Measurements from ENCODE around the gene KIRREL3.

KIRREL3 gene

GRCh38 chr11:127000291-127000968 lies at the start of gene KIRREL3:
TSS of gene KIRREL3 (minus strand) at chr11:127000770.
- DNase-seq (ENCODE audit: low spot score) = no peak

- no peak for DNase-seq (ENCODE audit: low spot score)
These were observed 49.6 kb upstream of the KIRREL3 start for GRCh38 chr11:127050186-127050585.

GRCh38 chr11:127049486-127049885 lies 48.9 kb upstream of the KIRREL3 start:
- DNase-seq (ENCODE audit: low spot score) = no peak

GRCh38 chr11:127044535-127044934 lies 44.0 kb upstream of the KIRREL3 start:
- DNase-seq (ENCODE audit: low spot score) = no peak

DNA sequence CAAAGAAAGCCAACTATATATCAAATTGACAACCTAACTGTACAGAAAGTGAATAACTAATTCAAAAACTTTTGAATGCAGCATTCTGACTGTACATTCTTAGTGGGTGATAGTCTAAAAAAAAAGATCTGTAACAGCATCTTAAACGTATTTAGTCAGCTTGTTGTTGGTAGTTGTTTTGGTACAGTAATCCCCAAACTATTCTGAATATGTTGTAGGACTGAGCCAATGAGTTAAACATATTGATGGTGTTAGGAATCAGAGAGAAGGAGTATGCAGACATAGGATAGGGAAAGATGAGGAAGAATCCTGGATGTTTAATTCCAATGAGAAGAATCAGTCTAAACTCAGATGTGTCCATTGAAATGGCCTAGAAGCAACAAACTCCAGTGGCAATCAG lies 41.9 kb upstream of the KIRREL3 start:
- DNase-seq (ENCODE audit: low spot score) = no peak

DNA sequence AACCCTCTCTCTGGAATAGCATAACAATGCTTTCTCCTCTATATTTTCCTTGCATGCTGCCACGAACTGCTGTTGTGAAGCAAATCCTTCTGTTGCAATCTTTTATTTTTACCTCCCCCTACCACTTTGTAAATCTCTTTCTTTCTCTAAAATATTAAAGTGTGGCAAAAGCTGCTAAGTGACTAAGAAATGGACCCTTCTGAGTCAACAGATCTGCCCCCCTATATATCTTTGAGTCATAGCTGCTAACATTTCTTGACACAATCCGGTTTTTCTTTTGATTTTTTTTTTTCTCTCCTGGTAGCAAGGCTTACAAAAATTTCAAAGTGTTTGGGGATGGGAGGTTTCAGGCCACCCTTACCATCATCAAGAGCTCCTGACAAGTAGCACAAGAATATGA lies 39.0 kb upstream of the KIRREL3 start:
- DNase-seq (ENCODE audit: low spot score) = no peak

DNA sequence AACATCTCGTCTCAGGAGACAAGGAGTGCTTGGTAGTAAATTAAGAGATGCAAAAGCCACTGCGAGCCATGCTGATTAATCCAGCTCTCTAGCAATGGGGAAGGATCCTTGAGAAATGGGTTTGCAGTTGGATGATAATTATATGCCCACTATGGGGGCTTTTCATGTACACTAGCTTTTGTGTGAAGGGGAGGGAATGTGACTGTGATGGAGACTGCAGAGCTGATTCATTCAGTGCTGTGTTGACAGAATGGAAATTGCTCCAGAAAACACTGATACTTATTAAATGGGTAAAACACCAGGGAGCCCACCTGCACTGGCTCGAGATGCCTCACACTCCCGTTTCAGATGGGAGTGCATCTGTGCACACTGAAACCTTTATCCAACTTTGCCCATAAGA lies 37.0 kb upstream of the KIRREL3 start:
- DNase-seq (ENCODE audit: low spot score) = no peak

DNA sequence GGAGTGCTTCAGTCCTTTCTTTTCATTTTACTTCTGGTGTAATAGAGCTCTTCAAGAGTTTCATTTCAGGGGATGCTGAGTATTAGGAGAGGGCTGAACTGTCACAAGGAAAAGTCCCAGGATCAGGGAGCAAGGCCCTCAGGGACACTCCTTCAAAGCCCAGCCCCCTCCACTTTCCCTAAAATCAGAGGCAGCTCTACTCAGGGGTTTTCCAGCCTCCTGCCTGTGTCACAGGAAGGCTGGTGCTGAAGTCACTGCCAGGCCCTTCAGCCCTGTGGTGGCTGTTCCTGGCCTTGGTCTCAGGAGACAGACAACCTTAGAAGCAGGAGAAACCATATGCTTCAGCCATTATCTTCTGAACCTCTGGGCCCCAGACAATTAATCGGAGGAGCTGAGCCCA lies 36.4 kb upstream of the KIRREL3 start:
- DNase-seq (ENCODE audit: low spot score) = no peak

DNA sequence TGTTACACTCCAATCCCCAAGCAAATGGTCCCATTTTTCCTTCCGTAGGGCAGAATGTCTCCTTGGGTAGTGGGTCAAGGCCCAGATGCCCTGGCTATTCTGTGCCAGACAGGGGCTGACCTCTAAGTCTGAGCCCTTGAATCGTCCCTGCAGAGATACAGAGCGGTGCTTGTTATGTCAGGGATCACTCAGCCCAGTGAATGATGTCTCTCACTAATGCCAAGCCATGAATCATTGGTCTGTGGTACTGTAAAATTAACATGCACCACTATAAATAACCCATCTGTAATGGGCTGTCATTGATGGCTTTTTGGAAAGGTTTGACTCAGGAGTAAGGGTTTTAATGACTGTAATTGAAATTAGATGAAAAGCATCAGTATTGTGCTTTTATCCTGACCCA lies 35.3 kb upstream of the KIRREL3 start:
- DNase-seq (ENCODE audit: low spot score) = no peak

DNA sequence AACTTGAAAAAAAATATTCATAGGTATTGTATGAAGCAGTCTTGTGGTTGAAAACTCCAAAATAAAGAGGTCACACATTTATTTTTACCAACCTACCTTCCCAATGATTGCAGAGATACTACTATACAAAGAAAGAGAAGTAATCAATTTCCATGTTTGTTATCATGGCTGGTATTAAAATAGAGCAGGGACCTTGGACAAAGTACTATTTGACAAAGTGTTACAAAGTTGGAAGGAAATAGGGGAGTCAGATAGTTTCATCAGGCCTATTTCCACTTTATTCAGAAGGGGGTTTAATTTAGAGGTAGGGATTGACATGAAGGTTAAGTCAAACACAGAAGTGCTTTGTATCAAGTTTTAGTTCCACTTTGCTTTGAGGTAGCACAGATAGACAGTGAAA lies 34.4 kb upstream of the KIRREL3 start:
- DNase-seq (ENCODE audit: low spot score) = no peak

DNA sequence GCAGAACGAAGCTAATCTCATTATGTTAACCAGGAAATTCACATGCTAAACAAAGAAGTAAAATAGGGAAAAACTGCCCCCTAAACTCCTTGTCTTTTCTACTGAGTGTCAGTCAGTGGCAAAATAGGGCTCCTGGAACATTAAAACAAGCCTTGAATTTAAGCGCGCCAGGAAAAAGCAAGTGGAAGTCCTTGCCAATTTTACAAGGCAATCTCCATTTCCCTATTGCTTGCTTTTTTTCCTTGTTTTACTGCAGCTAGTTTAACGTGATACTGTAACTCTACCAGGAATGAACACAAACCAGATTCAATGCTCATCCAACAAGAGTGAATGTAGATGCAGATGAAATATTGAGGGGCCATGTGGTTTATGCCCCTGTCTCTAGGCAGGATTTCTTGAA lies 28.1 kb upstream of the KIRREL3 start:
- DNase-seq (ENCODE audit: low spot score) = no peak

DNA sequence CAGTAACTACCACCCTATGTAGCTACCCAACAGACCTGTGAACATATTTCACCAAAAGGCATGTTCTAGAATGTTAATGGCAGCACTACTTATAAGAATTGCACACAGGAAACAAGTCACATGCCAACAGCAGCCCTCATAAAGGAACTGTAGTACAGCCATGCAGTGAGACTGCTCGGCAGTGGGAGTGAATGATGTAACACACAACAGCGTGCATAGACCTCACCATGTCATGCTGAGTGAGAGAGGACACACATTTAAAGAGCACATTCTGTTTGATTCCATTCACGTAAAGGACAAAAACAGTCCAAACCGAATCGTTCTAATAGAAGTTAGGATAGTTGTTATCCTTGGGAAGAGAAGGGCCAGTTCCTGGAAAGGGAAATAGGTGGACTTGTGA lies 27.2 kb upstream of the KIRREL3 start:
- DNase-seq (ENCODE audit: low spot score) = no peak

- DNase-seq (ENCODE audit: low spot score) = no peak
These were observed 26.4 kb upstream of the KIRREL3 start for GRCh38 chr11:127027000-127027399.

GRCh38 chr11:127023991-127024390 lies 23.4 kb upstream of the KIRREL3 start:
- DNase-seq (ENCODE audit: low spot score) = no peak

- no peak for DNase-seq (ENCODE audit: low spot score)
These were observed 18.2 kb upstream of the KIRREL3 start for GRCh38 chr11:127018683-127019279.

DNA sequence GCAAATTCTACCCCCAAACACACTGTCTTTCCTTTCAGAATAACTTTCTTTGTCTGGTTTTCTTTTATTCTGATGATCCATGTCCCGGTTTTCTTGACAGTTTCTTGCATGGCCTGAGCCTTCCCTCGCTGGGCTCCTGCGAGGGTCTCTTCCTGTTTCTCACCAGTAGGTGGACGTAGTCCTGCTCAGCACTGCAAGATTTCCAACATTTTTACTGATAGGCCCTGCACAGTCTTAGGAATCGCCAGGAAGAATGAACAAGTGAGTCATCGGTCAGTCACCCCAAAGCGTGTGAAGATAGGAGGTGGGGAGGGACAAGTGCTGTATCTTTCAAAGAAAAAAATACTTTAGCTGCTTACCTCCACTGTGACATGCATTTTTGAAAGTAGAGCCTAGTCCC lies 16.9 kb upstream of the KIRREL3 start:
- no peak for DNase-seq (ENCODE audit: low spot score)

GRCh38 chr11:127013550-127013949 lies 13.0 kb upstream of the KIRREL3 start:
- no peak for DNase-seq (ENCODE audit: low spot score)

DNA sequence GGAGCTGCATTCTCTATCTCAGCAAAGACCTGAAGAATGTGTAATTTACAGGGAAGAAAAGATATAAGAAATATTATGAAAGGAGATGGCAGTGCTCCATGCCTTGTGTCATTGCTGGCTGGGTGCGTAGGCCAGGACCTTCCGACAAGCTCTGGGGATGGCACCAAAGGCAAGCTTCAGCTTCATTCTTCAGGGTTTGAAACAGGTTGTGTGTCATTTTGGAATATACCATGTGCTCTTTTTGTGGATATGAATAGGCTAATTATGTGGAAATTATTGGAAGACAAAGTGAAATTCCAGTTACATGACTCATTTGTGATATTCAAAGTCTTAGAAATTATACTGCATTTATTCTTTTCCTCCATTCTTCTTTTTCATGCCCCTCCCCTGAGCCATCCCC lies 5.7 kb upstream of the KIRREL3 start:
- DNase-seq (ENCODE audit: low spot score) = no peak

DNA sequence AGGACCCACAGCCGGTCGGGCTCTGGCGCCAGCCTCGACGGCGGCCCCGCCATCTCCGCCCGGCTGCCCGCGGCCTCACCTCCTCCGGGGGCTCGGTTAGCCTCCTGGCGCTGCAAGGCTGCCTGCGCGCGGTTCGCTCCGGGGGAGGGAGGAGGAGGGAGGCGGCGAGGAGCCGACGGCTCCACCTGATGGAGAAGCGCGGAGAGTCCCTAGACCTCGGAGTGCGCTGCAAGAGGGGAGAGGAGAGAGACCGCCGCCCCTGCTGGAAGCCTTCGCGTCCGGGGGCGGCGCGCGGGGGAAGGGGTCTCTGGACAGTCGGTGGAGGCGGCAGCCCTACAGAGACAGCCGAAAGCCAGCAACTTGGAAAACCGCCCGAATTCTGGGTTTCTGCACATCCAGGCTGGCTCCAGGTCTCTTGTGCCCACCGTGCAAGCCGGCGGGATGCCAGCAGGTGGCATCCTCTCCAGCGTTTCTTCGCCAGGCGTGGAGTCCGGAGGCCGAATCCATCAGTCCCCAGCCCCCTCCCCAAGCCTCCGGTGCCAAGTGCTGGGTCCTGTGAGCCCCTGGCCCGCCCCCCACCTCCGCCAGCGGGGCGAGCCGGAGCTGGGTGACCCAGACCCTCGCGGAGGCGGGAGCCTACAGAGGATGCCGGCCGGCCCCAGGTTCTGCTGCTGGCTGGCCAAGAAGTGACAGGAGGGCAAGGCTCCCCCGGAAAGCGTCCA lies 2.9 kb upstream of the KIRREL3 start:
- no peak for DNase-seq (ENCODE audit: low spot score)

- no peak for DNase-seq (ENCODE audit: low spot score)
These were observed 2.2 kb upstream of the KIRREL3 start for GRCh38 chr11:127002669-127003259.

GRCh38 chr11:127000981-127001380 lies 411 bp upstream of the KIRREL3 start:
- DNase-seq (ENCODE audit: low spot score) = no peak

DNA sequence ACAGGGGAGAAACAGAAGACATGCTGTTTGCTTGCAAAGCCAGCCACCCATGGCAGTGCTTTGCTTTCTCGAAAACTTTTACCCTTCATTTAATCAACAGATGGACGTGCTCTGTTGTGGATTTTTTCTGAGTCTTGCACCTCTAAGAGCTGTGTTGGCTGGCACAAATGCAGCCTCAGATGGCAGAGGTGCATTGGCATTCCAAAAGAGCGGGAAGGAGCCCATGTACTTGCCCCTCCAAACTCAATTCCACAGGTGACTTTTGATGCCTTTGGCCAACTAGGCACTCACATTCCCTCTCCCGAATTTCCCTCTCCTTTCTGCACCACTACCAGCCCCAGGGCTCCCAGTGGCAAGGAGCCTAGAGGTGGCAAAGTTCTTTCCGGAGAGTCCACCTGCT lies 1.2 kb downstream of the KIRREL3 start:
- no peak for DNase-seq (ENCODE audit: low spot score)

- no peak for DNase-seq (ENCODE audit: low spot score)
These were observed 2.9 kb downstream of the KIRREL3 start for GRCh38 chr11:126997641-126998040.
